GM12892 (cell line): ENCODE data around the gene RASSF1.

ENCODE experiments used
- POLR2A ChIP-seq: IDR thresholded peaks from 2 replicates; pipeline ENCODE4 v1.6.1; 2011; ENCODE audit warnings: low read depth, low read length, control low read depth
- TAF1 ChIP-seq: IDR thresholded peaks from 2 replicates; pipeline ENCODE4 v1.6.1; 2011; ENCODE audit warnings: low read depth, mild to moderate bottlenecking, control low read depth, low read length, borderline replicate concordance

- TF ChIP-seq TAF1 (no peak), POLR2A (no peak)
These were observed 30.0 kb upstream of the RASSF1 start for GRCh38 chr3:50370594-50370993.
